HCT116 (cell line): ENCODE results near the gene SDK1. TPM values are rescaled to one million over a fixed set of nuclear protein-coding genes. Genes with fewer than 3 reads are reported as not detected.

Experiments used
- ATAC-seq: fragments of 200-7000 bp; cut with Tn5 transposase; 2 replicates; pipeline ENCODE4 v1.9.1; 2020; ENCODE audit warnings: mild to moderate bottlenecking, moderate library complexity
- BruUV-seq: library from RNA; stranded (reverse); fragments of 400-500 nt; replicated peaks from 2 replicates; lab custom pipeline; 2021; lab: Mats Ljungman, UMichigan
- CTCF ChIA-PET: fragments of 300-600 bp; sonication (Branson Sonifier 250); formaldehyde crosslinking; loops from one replicate; lab custom pipeline; 2021; ENCODE audit warnings: antibody characterized with exemption; lab: Charles Lee
- POLR2A ChIA-PET: fragments of 300-600, 350-600 bp; sonication (Branson Sonifier 250); formaldehyde crosslinking; loops from one replicate; lab custom pipeline; 2021; ENCODE audit warnings: antibody characterized with exemption; lab: Charles Lee
- RAD21 ChIA-PET, 2 experiments: fragments of 300-600 bp; sonication (Branson Sonifier 250); formaldehyde crosslinking; loops; one replicate each; lab custom pipeline; 2023; ENCODE audit warnings: low total read pairs in 2 of 2; ENCODE audit not compliant: uncharacterized antibody in 2 of 2, unreplicated experiment in 2 of 2, low non-redundant PET in 1 of 2; lab: Charles Lee
- DNase-seq: peaks from one replicate; pipeline ENCODE4 v3.0.0-alpha.2; 2010; ENCODE audit warnings: low read depth, low spot score
- H2AFZ ChIP-seq: fragments of 200-600 bp; shearing (Covaris generic), sonication (generic); 2 replicates; pipeline ENCODE4 v1.6.1; 2017; ENCODE audit warnings: low read depth, mixed run types, mixed read lengths, antibody characterized with exemption, low read length; ENCODE audit not compliant: poor library complexity, severe bottlenecking
- H3K27ac ChIP-seq: 2 replicates; pipeline ENCODE4 v1.5.1; 2012; ENCODE audit warnings: low read depth, low read length
- H3K27me3 ChIP-seq: fragments of 200-600 bp; sonication (generic); 2 replicates; pipeline ENCODE4 v1.6.1; 2016; ENCODE audit warnings: mixed run types, low read length, mixed read lengths; ENCODE audit not compliant: insufficient read depth
- H3K36me3 ChIP-seq, 2 experiments: fragments of 200-500 bp in 1 of 2; fragments of 200-600 bp in 1 of 2; sonication (Bioruptor generic) in 1 of 2; sonication (generic) in 1 of 2; 2 replicates each; pipeline versions ENCODE4 v1.5.1 to v1.6.1; 2014 to 2016; ENCODE audit warnings: low read length in 2 of 2, inconsistent platforms in 1 of 2, mixed read lengths in 1 of 2, mixed run types in 1 of 2; ENCODE audit not compliant: insufficient read depth in 2 of 2, control insufficient read depth in 1 of 2
- H3K4me1 ChIP-seq, 2 experiments: fragments of 200-600 bp in 1 of 2; sonication (generic) in 1 of 2; 2 replicates each; pipeline versions ENCODE4 v1.5.1 to v1.6.1; 2012 to 2017; ENCODE audit warnings: low read length in 2 of 2, inconsistent platforms in 1 of 2, mild to moderate bottlenecking in 1 of 2, mixed read lengths in 1 of 2, mixed run types in 1 of 2, moderate library complexity in 1 of 2; ENCODE audit not compliant: insufficient read depth in 2 of 2, control insufficient read depth in 1 of 2
- H3K4me2 ChIP-seq: fragments of 200-600 bp; sonication (generic); 2 replicates; pipeline ENCODE4 v1.6.1; 2017; ENCODE audit warnings: mixed run types, low read length, mixed read lengths
- H3K4me3 ChIP-seq, 2 experiments: fragments of 200-600 bp in 1 of 2; sonication (generic) in 1 of 2; replicated peaks in 1 of 2; 2 replicates each; pipeline ENCODE4 v1.5.1; 2011 to 2016; ENCODE audit warnings: low read length in 2 of 2, control low read depth in 1 of 2, low read depth in 1 of 2, mild to moderate bottlenecking in 1 of 2, mixed read lengths in 1 of 2, mixed run types in 1 of 2
- H3K79me2 ChIP-seq: fragments of 200-600 bp; sonication (generic); 2 replicates; pipeline ENCODE4 v1.6.1; 2017; ENCODE audit warnings: mild to moderate bottlenecking, mixed run types, low read length, moderate library complexity, mixed read lengths; ENCODE audit not compliant: insufficient read depth
- H3K9ac ChIP-seq: fragments of 200-600 bp; sonication (generic); 2 replicates; pipeline ENCODE4 v1.6.1; 2016; ENCODE audit warnings: low read length, mixed read lengths
- H3K9me2 ChIP-seq: fragments of 200-600 bp; sonication (generic), shearing (Covaris generic); 2 replicates; pipeline ENCODE4 v1.6.1; 2017; ENCODE audit warnings: mixed run types, mild to moderate bottlenecking, moderate library complexity; ENCODE audit not compliant: insufficient read depth
- H3K9me3 ChIP-seq, 2 experiments: fragments of 200-500 bp in 1 of 2; fragments of 200-600 bp in 1 of 2; sonication (Bioruptor generic) in 1 of 2; sonication (generic) in 1 of 2; 2 replicates each; pipeline ENCODE4 v1.6.1; 2014 to 2017; ENCODE audit warnings: low read length in 2 of 2, mixed read lengths in 2 of 2, inconsistent platforms in 1 of 2, low read depth in 1 of 2, mild to moderate bottlenecking in 1 of 2, mixed run types in 1 of 2, moderate library complexity in 1 of 2; ENCODE audit not compliant: control insufficient read depth in 1 of 2, insufficient read depth in 1 of 2
- H4K20me1 ChIP-seq: fragments of 200-600 bp; sonication (generic), shearing (Covaris generic); 2 replicates; pipeline ENCODE4 v1.6.1; 2017; ENCODE audit warnings: mixed run types, mild to moderate bottlenecking, moderate library complexity; ENCODE audit not compliant: insufficient read depth
- EZH2 ChIP-seq: fragments of 200-600 bp; sonication (generic); IDR thresholded peaks from 2 replicates; pipeline ENCODE4 v1.6.1; 2017; ENCODE audit warnings: antibody characterized with exemption, mixed run types
- RAD21 ChIP-seq: IDR thresholded peaks from 2 replicates; pipeline ENCODE4 v1.6.1; 2012; ENCODE audit warnings: low read depth, mild to moderate bottlenecking
- REST ChIP-seq: IDR thresholded peaks from 2 replicates; pipeline ENCODE4 v1.6.1; 2012; ENCODE audit warnings: low read depth
- TCF7L2 ChIP-seq: IDR thresholded peaks from 2 replicates; pipeline ENCODE4 v1.7.0; 2011; ENCODE audit warnings: borderline replicate concordance, inconsistent platforms; ENCODE audit not compliant: insufficient read depth, insufficient read length; ENCODE audit errors: extremely low read depth
- YY1 ChIP-seq: IDR thresholded peaks from 2 replicates; pipeline ENCODE4 v1.6.1; 2011; ENCODE audit warnings: low read length, low read depth, moderate library complexity, mild to moderate bottlenecking; ENCODE audit not compliant: insufficient replicate concordance; ENCODE audit errors: extremely low read depth
- intact Hi-C: fragments of 100-400 bp; cut with micrococcal nuclease; formaldehyde crosslinking; loops from 2 replicates; pipeline ENCODE4 v1.10.0; 2022
- total RNA-seq: library from RNA; stranded (reverse); gene quantifications from one replicate; pipeline ENCODE4 v1.2.1, GENCODE V29; 2021; ENCODE audit not compliant: unreplicated experiment
- TF ChIP-seq, protein P1 (sequence below): IDR thresholded peaks from 2 replicates; pipeline ENCODE4 v1.6.1; 2012

Gene SDK1
- total RNA-seq, 1 experiment from 2014 or later: 0.05 TPM

DNA sequence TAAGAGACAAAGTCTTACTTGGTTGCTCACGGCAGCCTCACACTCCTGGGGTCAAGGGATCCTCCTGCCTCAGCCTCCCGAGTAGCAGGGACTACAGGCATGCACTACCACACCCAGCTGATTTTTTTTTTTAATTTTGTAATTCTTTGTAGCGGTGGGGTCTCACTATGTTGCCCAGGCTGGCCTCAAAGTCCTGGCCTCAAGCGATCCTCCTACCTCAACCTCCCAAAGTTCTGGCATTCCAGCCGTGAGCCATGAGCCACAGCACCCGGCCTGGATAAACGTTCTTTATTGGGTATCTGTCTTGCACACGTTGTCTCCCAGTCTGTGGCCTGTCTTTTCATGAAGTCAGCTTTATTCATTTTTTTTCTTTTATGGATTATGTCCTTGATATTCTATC is 744.9 kb downstream of the SDK1 start:
- POLR2A ChIA-PET: no interaction called here
- Histone ChIP-seq H3K9ac (no peak overlapping the region), H3K27ac (no peak overlapping the region), H3K79me2 (no peaks in the 10 kb centered on the region), H3K4me1 (no peaks in the 10 kb centered on the region), H3K4me3 (no peak overlapping the region), H3K36me3 (no peaks in the 10 kb centered on the region), H3K27me3 (peaks cover 18% of the 10 kb centered on the region), H4K20me1 (no peaks in the 10 kb centered on the region), H3K4me2 (no peak overlapping the region), H3K9me3 (no peaks in the 10 kb centered on the region), H2AFZ (no peak overlapping the region), H3K9me2 (no peaks in the 10 kb centered on the region)
- TF ChIP-seq RAD21 (no peak), EZH2 (no peak), YY1 (no peak), TCF7L2 (no peak), REST (no peak)
- TF ChIP-seq, protein P1, sequence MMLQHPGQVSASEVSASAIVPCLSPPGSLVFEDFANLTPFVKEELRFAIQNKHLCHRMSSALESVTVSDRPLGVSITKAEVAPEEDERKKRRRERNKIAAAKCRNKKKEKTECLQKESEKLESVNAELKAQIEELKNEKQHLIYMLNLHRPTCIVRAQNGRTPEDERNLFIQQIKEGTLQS: no peak
- ATAC-seq: no peak
- BruUV-seq: no TSS peak
- RAD21 ChIA-PET: no interaction called here
- intact Hi-C loops: no loop called here
- DNase-seq: no peak
- CTCF ChIA-PET: no interaction called here
